MM.1S (cell line): ENCODE results near the gene ATP10B.

ENCODE experiments used
- CTCF ChIP-seq: fragments of 300-600 bp; sonication (generic); IDR thresholded peaks from 2 replicates; pipeline ENCODE4 v1.5.1; 2016; ENCODE audit warnings: antibody characterized with exemption, low read length, mixed read lengths
- EZH2 ChIP-seq: fragments of 300-600 bp; sonication (generic); optimal IDR thresholded peaks from 2 replicates; pipeline ENCODE3; 2017; ENCODE audit warnings: low read depth, mild to moderate bottlenecking, antibody characterized with exemption, low read length, mixed read lengths
- EZH2phosphoT487 ChIP-seq: fragments of 300-600 bp; sonication (generic); IDR thresholded peaks from 2 replicates; pipeline ENCODE4 v1.6.1; 2018; ENCODE audit warnings: antibody characterized with exemption, low read length

DNA sequence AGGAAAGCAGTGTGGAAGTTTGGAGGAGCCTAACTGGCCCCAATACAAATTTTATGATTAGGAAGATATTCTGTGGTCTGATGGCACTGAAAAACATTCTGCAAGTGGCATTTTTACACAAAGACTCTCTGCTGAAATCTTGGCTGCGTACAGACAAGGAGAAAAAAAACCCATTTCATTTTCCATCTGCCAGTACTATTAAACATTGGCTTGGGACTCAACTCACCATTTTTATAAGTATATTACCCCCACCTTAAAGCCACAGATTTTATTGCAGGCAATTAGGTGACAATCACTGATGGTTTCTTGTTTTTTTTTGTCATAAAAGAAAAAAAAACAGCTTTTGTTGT lies 223.4 kb downstream of the ATP10B start:
- no peak for TF ChIP-seq CTCF
- TF ChIP-seq EZH2phosphoT487: no peak
- no peak for TF ChIP-seq EZH2
